Natural killer cell (primary cell): ENCODE data around the gene ILDR2. TPM values are rescaled to one million over a fixed set of nuclear protein-coding genes. Genes with fewer than 3 reads are reported as not detected.

Experiments used
- ATAC-seq, 3 donors: fragments of 150-1000 bp in 2 of 3; fragments of 200-7000 bp in 1 of 3; cut with Tn5 transposase; 1 replicate in 1 of 3; 2 replicates in 2 of 3; pipeline ENCODE4 v1.10.0; 2021; ENCODE audit warnings: mild to moderate bottlenecking in 2 of 3, moderate library complexity in 2 of 3
- DNase-seq, 2 donors: peaks; one replicate each; pipeline versions ENCODE4 v3.0.0 to v3.0.0-alpha.2; 2013 to 2021; ENCODE audit warnings: mixed read lengths in 1 of 2
- H3K27ac ChIP-seq: one replicate; pipeline ENCODE4 v1.5.1; 2013; ENCODE audit warnings: mild to moderate bottlenecking, low read length
- H3K27me3 ChIP-seq: one replicate; pipeline ENCODE4 v1.6.1; 2013; ENCODE audit warnings: low read length; ENCODE audit not compliant: control insufficient read depth, insufficient read depth
- H3K36me3 ChIP-seq: one replicate; pipeline ENCODE4 v1.6.1; 2013; ENCODE audit warnings: low read length; ENCODE audit not compliant: control insufficient read depth, insufficient read depth
- H3K4me1 ChIP-seq: one replicate; pipeline ENCODE4 v1.6.1; 2013; ENCODE audit warnings: low read length; ENCODE audit not compliant: control insufficient read depth, insufficient read depth
- H3K4me3 ChIP-seq: one replicate; pipeline ENCODE4 v1.5.1; 2013; ENCODE audit warnings: low read length
- H3K9me3 ChIP-seq: one replicate; pipeline ENCODE4 v1.6.1; 2013; ENCODE audit warnings: low read length; ENCODE audit not compliant: control insufficient read depth, insufficient read depth
- H3K27ac Mint-ChIP-seq, 2 donors: one replicate each; pipeline ENCODE4 v1.8.0; 2022; ENCODE audit warnings: mild to moderate bottlenecking in 2 of 2, mixed read lengths in 2 of 2, moderate library complexity in 1 of 2
- H3K27me3 Mint-ChIP-seq, 2 donors: one replicate each; pipeline ENCODE4 v1.8.0; 2022; ENCODE audit warnings: low read depth in 2 of 2, mixed read lengths in 2 of 2
- H3K36me3 Mint-ChIP-seq: one replicate; pipeline ENCODE4 v1.8.0; 2022; ENCODE audit warnings: mixed read lengths
- H3K4me1 Mint-ChIP-seq, 2 donors: one replicate each; pipeline ENCODE4 v1.8.0; 2022; ENCODE audit warnings: mixed read lengths in 2 of 2
- H3K4me3 Mint-ChIP-seq: one replicate; pipeline ENCODE4 v1.8.0; 2022; ENCODE audit warnings: mild to moderate bottlenecking, moderate library complexity, mixed read lengths
- H3K9me3 Mint-ChIP-seq, 2 donors: one replicate each; pipeline ENCODE4 v1.8.0; 2022; ENCODE audit warnings: mixed read lengths in 2 of 2
- CTCF ChIP-seq: fragments of 200-600 bp; IDR thresholded peaks from one replicate; pipeline ENCODE4 v1.8.0; 2022; ENCODE audit warnings: antibody characterized with exemption
- WGBS: methylation state at CpG from one replicate; pipeline ENCODE4 v1.1.7; 2013; ENCODE audit warnings: missing lambda C conversion rate; ENCODE audit not compliant: insufficient coverage; 5-methylcytosine and 5-hydroxymethylcytosine counted together
- intact Hi-C: fragments of 100-400 bp; cut with micrococcal nuclease; formaldehyde crosslinking; loops from one replicate; pipeline ENCODE4 v1.14.2; 2022
- total RNA-seq, 4 donors: library from RNA; stranded (reverse); fragments of 120-200 nt in 1 of 4; gene quantifications; one replicate each; pipeline versions ENCODE4 v1.2.3 to v1.2.4, GENCODE V29; 2013 to 2022

Gene ILDR2
- total RNA-seq, 3 donors from 2014 or later (not counting 1 experiment from before 2014, with no cell fraction given) = 2.4 to 4.3 (median 2.8) TPM

- Histone ChIP-seq H3K4me1 (peaks cover 10% of the 10 kb centered on the region), H3K4me3 (no peak overlapping the region), H3K36me3 (no peaks in the 10 kb centered on the region), H3K27me3 (peaks cover 2% of the 10 kb centered on the region), H3K27ac (no peak overlapping the region), H3K9me3 (no peaks in the 10 kb centered on the region)
- ATAC-seq (no peak), DNase-seq (no peak)
- H3K4me1 Mint-ChIP-seq = peaks cover 17 to 19% of the 10 kb centered on the region in 2 donors
- no peak for TF ChIP-seq CTCF
- intact Hi-C loops = no loop called here
- H3K27ac Mint-ChIP-seq = no peak overlapping the region
- 92% methylated on average over 3 of the region's 3 CpGs for WGBS
- H3K27me3 Mint-ChIP-seq = peaks cover 19 to 20% of the 10 kb centered on the region in 2 donors
- H3K36me3 Mint-ChIP-seq = no peaks in the 10 kb centered on the region
- no peaks in the 10 kb centered on the region for H3K9me3 Mint-ChIP-seq
- no peak overlapping the region for H3K4me3 Mint-ChIP-seq
Measured at GRCh38 chr1:166971252-166971651, 4.1 kb downstream of the ILDR2 start.

- no peak overlapping the region for H3K27ac ChIP-seq
- no peaks in the 10 kb centered on the region for H3K9me3 Mint-ChIP-seq
- no peak overlapping the region for H3K4me3 ChIP-seq
- peaks cover 2 to 3% of the 10 kb centered on the region in 2 donors for H3K4me1 Mint-ChIP-seq
- WGBS = 58% methylated on average over 4 of the region's 5 CpGs
- peak in 1 of 2 donors; percentile 31 for DNase-seq
- peaks cover 12 to 20% of the 10 kb centered on the region in 2 donors for H3K27me3 Mint-ChIP-seq
- H3K4me3 Mint-ChIP-seq = no peak overlapping the region
- H3K9me3 ChIP-seq = no peaks in the 10 kb centered on the region
- peaks cover 2% of the 10 kb centered on the region for H3K4me1 ChIP-seq
- H3K36me3 Mint-ChIP-seq = no peaks in the 10 kb centered on the region
- no peak for ATAC-seq
- peaks cover 2% of the 10 kb centered on the region for H3K27me3 ChIP-seq
- no peak overlapping the region for H3K27ac Mint-ChIP-seq
- no peaks in the 10 kb centered on the region for H3K36me3 ChIP-seq
- TF ChIP-seq CTCF = no peak
- intact Hi-C loops = no loop called here
Measured at GRCh38 chr1:166969074-166969677, 6.2 kb downstream of the ILDR2 start.

- Histone ChIP-seq H3K4me1 (no peaks in the 10 kb centered on the region), H3K9me3 (no peaks in the 10 kb centered on the region), H3K27me3 (no peaks in the 10 kb centered on the region), H3K36me3 (no peaks in the 10 kb centered on the region), H3K27ac (no peak overlapping the region), H3K4me3 (no peak overlapping the region)
- Mint-ChIP-seq H3K27ac (no peak overlapping the region), H3K27me3 (peaks cover 3 to 25% of the 10 kb centered on the region in 2 donors), H3K36me3 (no peaks in the 10 kb centered on the region), H3K4me3 (no peak overlapping the region), H3K9me3 (no peaks in the 10 kb centered on the region), H3K4me1 (peaks cover 0 to 4% of the 10 kb centered on the region in 2 donors)
- no CpG with 5 or more reads among the region's 1 CpG for WGBS
- DNase-seq (no peak), ATAC-seq (no peak)
- no peak for TF ChIP-seq CTCF
- intact Hi-C loops = no loop called here
Measured at GRCh38 chr1:166960858-166961474, 14.4 kb downstream of the ILDR2 start.
